Natural killer cell treated with Interleukin-12 subunit alpha and Interleukin-12 subunit beta and Interleukin-15 and Interleukin-18, amount 100 ng/mL, for 72 hours (primary cell): ENCODE measurements around the gene CORO2A. TPM values are rescaled to one million over a fixed set of nuclear protein-coding genes. Genes with fewer than 3 reads are reported as not detected.
"Not testable (repeated sequence)": the region's sequence is repeated elsewhere in the genome, so short reads cannot be mapped to it uniquely, and the experiment has no call there.

ENCODE experiments used
- ATAC-seq, 2 donors: fragments of 150-1000 bp; cut with Tn5 transposase in 1 of 2; sonication (Bioruptor Pico), chemical (Tn5 transposase) in 1 of 2; 2 replicates each; pipeline ENCODE4 v1.10.0; 2021
- DNase-seq: peaks from one replicate; pipeline ENCODE4 v3.0.0; 2022; ENCODE audit warnings: low spot score
- H3K27ac Mint-ChIP-seq, 2 donors: 1 replicate in 1 of 2; 2 replicates in 1 of 2; pipeline ENCODE4 v1.8.0; 2022; ENCODE audit warnings: mixed read lengths in 2 of 2, mild to moderate bottlenecking in 1 of 2, moderate library complexity in 1 of 2
- H3K27me3 Mint-ChIP-seq, 2 donors: 1 replicate in 1 of 2; 2 replicates in 1 of 2; pipeline ENCODE4 v1.8.0; 2022; ENCODE audit warnings: mixed read lengths in 2 of 2
- H3K36me3 Mint-ChIP-seq: one replicate; pipeline ENCODE4 v1.8.0; 2022; ENCODE audit warnings: mixed read lengths
- H3K4me1 Mint-ChIP-seq, 2 donors: 1 replicate in 1 of 2; 2 replicates in 1 of 2; pipeline ENCODE4 v1.8.0; 2022; ENCODE audit warnings: low read depth in 2 of 2, mixed read lengths in 2 of 2, mild to moderate bottlenecking in 1 of 2
- H3K4me3 Mint-ChIP-seq: one replicate; pipeline ENCODE4 v1.8.0; 2022; ENCODE audit warnings: mixed read lengths
- H3K9me3 Mint-ChIP-seq: 2 replicates; pipeline ENCODE4 v1.8.0; 2022; ENCODE audit warnings: mixed read lengths
- total RNA-seq, 2 donors: library from RNA; stranded (reverse); gene quantifications; one replicate each; pipeline ENCODE4 v1.2.3, GENCODE V29; 2022

Gene CORO2A
- total RNA-seq, 2 donors from 2014 or later, result 0.95 to 1.8 TPM

GRCh38 chr9:98087420-98088354 lies 104.8 kb downstream of the CORO2A start:
- H3K36me3 Mint-ChIP-seq, result peaks cover 27% of the 10 kb centered on the region
- peaks cover 18 to 21% of the 10 kb centered on the region in 2 donors for H3K4me1 Mint-ChIP-seq
- peak overlapping the region; percentile 34 for H3K4me3 Mint-ChIP-seq
- DNase-seq, result peak; percentile 71
- no peaks in the 10 kb centered on the region for H3K9me3 Mint-ChIP-seq
- no peaks in the 10 kb centered on the region for H3K27me3 Mint-ChIP-seq
- peak overlapping the region; percentile 26 to 66 for H3K27ac Mint-ChIP-seq
- ATAC-seq, result peak; percentile 73 to 90

- peak overlapping the region; percentile 33 to 66 for H3K27ac Mint-ChIP-seq
- peak overlapping the region; percentile 34 for H3K4me3 Mint-ChIP-seq
- peaks cover 25% of the 10 kb centered on the region in 2 donors for H3K4me1 Mint-ChIP-seq
- no peaks in the 10 kb centered on the region for H3K27me3 Mint-ChIP-seq
- no peak for ATAC-seq
- DNase-seq, result no peak
- peaks cover 24% of the 10 kb centered on the region for H3K36me3 Mint-ChIP-seq
- H3K9me3 Mint-ChIP-seq, result no peaks in the 10 kb centered on the region
These were observed 106.0 kb downstream of the CORO2A start for GRCh38 chr9:98086461-98086860.

GRCh38 chr9:98085944-98086343 lies 106.5 kb downstream of the CORO2A start:
- peak overlapping the region; percentile 33 to 66 for H3K27ac Mint-ChIP-seq
- H3K9me3 Mint-ChIP-seq, result no peaks in the 10 kb centered on the region
- H3K4me1 Mint-ChIP-seq, result peaks cover 29% of the 10 kb centered on the region in 2 donors
- peaks cover 24% of the 10 kb centered on the region for H3K36me3 Mint-ChIP-seq
- H3K4me3 Mint-ChIP-seq, result no peak overlapping the region
- no peaks in the 10 kb centered on the region for H3K27me3 Mint-ChIP-seq
- ATAC-seq, result no peak
- no peak for DNase-seq

- H3K4me3 Mint-ChIP-seq, result no peak overlapping the region
- no peak for ATAC-seq
These were observed 107.4 kb downstream of the CORO2A start for GRCh38 chr9:98085058-98085457.

GRCh38 chr9:98084396-98084795 lies 108.0 kb downstream of the CORO2A start:
- Mint-ChIP-seq H3K27ac (no peak overlapping the region), H3K36me3 (peaks cover 20% of the 10 kb centered on the region), H3K27me3 (no peaks in the 10 kb centered on the region), H3K9me3 (no peaks in the 10 kb centered on the region), H3K4me1 (peaks cover 22 to 24% of the 10 kb centered on the region in 2 donors), H3K4me3 (no peak overlapping the region)
- no peak for ATAC-seq
- DNase-seq, result no peak

More at GRCh38 chr9:98085058-98085457, 107.4 kb downstream of the CORO2A start:
- no peak for DNase-seq
- Mint-ChIP-seq H3K9me3 (no peaks in the 10 kb centered on the region), H3K27ac (peak overlapping the region in 1 of 2 donors; percentile 4), H3K4me1 (peaks cover 27 to 29% of the 10 kb centered on the region in 2 donors), H3K36me3 (peaks cover 22% of the 10 kb centered on the region), H3K27me3 (no peaks in the 10 kb centered on the region)

- Mint-ChIP-seq H3K36me3 (peaks cover 23% of the 10 kb centered on the region), H3K4me3 (no peak overlapping the region), H3K9me3 (no peaks in the 10 kb centered on the region), H3K4me1 (peaks cover 22 to 23% of the 10 kb centered on the region in 2 donors), H3K27ac (peak overlapping the region; percentile 4 to 15), H3K27me3 (no peaks in the 10 kb centered on the region)
- DNase-seq (no peak), ATAC-seq (no peak)
These were observed 108.8 kb downstream of the CORO2A start for GRCh38 chr9:98083566-98084183.

GRCh38 chr9:98083061-98083501 lies 109.4 kb downstream of the CORO2A start:
- H3K36me3 Mint-ChIP-seq, result peaks cover 21% of the 10 kb centered on the region

GRCh38 chr9:98081477-98082219 lies 110.8 kb downstream of the CORO2A start:
- peak overlapping the region; percentile 15 to 75 for H3K27ac Mint-ChIP-seq
- no peaks in the 10 kb centered on the region for H3K9me3 Mint-ChIP-seq
- peak overlapping the region; percentile 12 for H3K4me3 Mint-ChIP-seq
- peaks cover 16 to 20% of the 10 kb centered on the region in 2 donors for H3K4me1 Mint-ChIP-seq
- H3K27me3 Mint-ChIP-seq, result no peaks in the 10 kb centered on the region
- peaks cover 21% of the 10 kb centered on the region for H3K36me3 Mint-ChIP-seq
- peak; percentile 80 to 84 for ATAC-seq
- peak; percentile 62 for DNase-seq

More at GRCh38 chr9:98083061-98083501, 109.4 kb downstream of the CORO2A start:
- Mint-ChIP-seq H3K27me3 (no peaks in the 10 kb centered on the region), H3K9me3 (no peaks in the 10 kb centered on the region), H3K4me3 (no peak overlapping the region), H3K4me1 (peaks cover 22 to 24% of the 10 kb centered on the region in 2 donors), H3K27ac (peak overlapping the region in 1 of 2 donors; percentile 15)
- DNase-seq, result no peak
- ATAC-seq, result no peak

GRCh38 chr9:98080780-98081179 lies 111.7 kb downstream of the CORO2A start:
- H3K36me3 Mint-ChIP-seq, result peaks cover 17% of the 10 kb centered on the region

GRCh38 chr9:98080326-98080725 lies 112.1 kb downstream of the CORO2A start:
- Mint-ChIP-seq H3K9me3 (no peaks in the 10 kb centered on the region), H3K27ac (peak overlapping the region; percentile 15 to 75)
- no peak for ATAC-seq

More at GRCh38 chr9:98080780-98081179, 111.7 kb downstream of the CORO2A start:
- peak overlapping the region; percentile 15 to 75 for H3K27ac Mint-ChIP-seq
- no peak overlapping the region for H3K4me3 Mint-ChIP-seq
- no peaks in the 10 kb centered on the region for H3K9me3 Mint-ChIP-seq
- peaks cover 12 to 15% of the 10 kb centered on the region in 2 donors for H3K4me1 Mint-ChIP-seq
- H3K27me3 Mint-ChIP-seq, result no peaks in the 10 kb centered on the region
- DNase-seq, result no peak
- no peak for ATAC-seq

GRCh38 chr9:98078895-98079294 lies 113.5 kb downstream of the CORO2A start:
- H3K36me3 Mint-ChIP-seq, result peaks cover 15% of the 10 kb centered on the region
- H3K27me3 Mint-ChIP-seq, result no peaks in the 10 kb centered on the region
- H3K9me3 Mint-ChIP-seq, result no peaks in the 10 kb centered on the region
- H3K4me1 Mint-ChIP-seq, result peaks cover 18 to 27% of the 10 kb centered on the region in 2 donors
- no peak for ATAC-seq
- H3K27ac Mint-ChIP-seq, result peak overlapping the region in 1 of 2 donors; percentile 12
- no peak for DNase-seq
- no peak overlapping the region for H3K4me3 Mint-ChIP-seq

More at GRCh38 chr9:98080326-98080725, 112.1 kb downstream of the CORO2A start:
- Mint-ChIP-seq H3K27me3 (no peaks in the 10 kb centered on the region), H3K4me1 (peaks cover 15 to 17% of the 10 kb centered on the region in 2 donors), H3K36me3 (peaks cover 17% of the 10 kb centered on the region), H3K4me3 (no peak overlapping the region)
- DNase-seq, result no peak

GRCh38 chr9:98076514-98076890 lies 115.9 kb downstream of the CORO2A start:
- peaks cover 10 to 20% of the 10 kb centered on the region in 2 donors for H3K4me1 Mint-ChIP-seq
- DNase-seq, ATAC-seq, H3K9me3 Mint-ChIP-seq, H3K4me3 Mint-ChIP-seq, H3K27me3 Mint-ChIP-seq: not testable (repeated sequence)
- H3K27ac Mint-ChIP-seq, result peak overlapping the region in 1 of 2 donors; percentile 16
- peaks cover 11% of the 10 kb centered on the region for H3K36me3 Mint-ChIP-seq

GRCh38 chr9:98075332-98075805 lies 117.1 kb downstream of the CORO2A start:
- Mint-ChIP-seq H3K9me3 (no peaks in the 10 kb centered on the region), H3K27ac (peak overlapping the region; percentile 49 to 68), H3K4me3 (peak overlapping the region; percentile 15), H3K36me3 (peaks cover 11% of the 10 kb centered on the region), H3K4me1 (peaks cover 5 to 15% of the 10 kb centered on the region in 2 donors), H3K27me3 (no peaks in the 10 kb centered on the region)
- ATAC-seq (peak in 1 of 2 donors; percentile 32), DNase-seq (no peak)
